DMS 273 treated with DMSO at 0.1 percent for 48 hours (cell line): ENCODE data around the gene TNFRSF14.
"Not testable (repeated sequence)": the region's sequence is repeated elsewhere in the genome, so short reads cannot be mapped to it uniquely, and the experiment has no call there.

Experiments
- DNase-seq: peaks from one replicate; lab custom pipeline; 2025; lab: John Stamatoyannopoulos, UW

TNFRSF14 gene

GRCh38 chr1:2554621-2555387, 1.4 kb upstream of the TNFRSF14 start:
- DNase-seq, result no peak

GRCh38 chr1:2555634-2556276, 416 bp upstream of the TNFRSF14 start:
- DNase-seq, result no peak

GRCh38 chr1:2556678-2557481, 709 bp downstream of the TNFRSF14 start:
- no peak for DNase-seq

GRCh38 chr1:2557482-2558400, 1.6 kb downstream of the TNFRSF14 start:
- no peak for DNase-seq

- no peak for DNase-seq
Observed at GRCh38 chr1:2558420-2558819, 2.2 kb downstream of the TNFRSF14 start.

GRCh38 chr1:2558861-2559260, 2.7 kb downstream of the TNFRSF14 start:
- DNase-seq, result no peak

- DNase-seq, result no peak
Observed at GRCh38 chr1:2559509-2560298, 3.5 kb downstream of the TNFRSF14 start.

- no peak for DNase-seq
Observed at GRCh38 chr1:2560299-2561073, 4.3 kb downstream of the TNFRSF14 start.

GRCh38 chr1:2561446-2561845, 5.3 kb downstream of the TNFRSF14 start:
- DNase-seq, result no peak

GRCh38 chr1:2561898-2562895, 6.0 kb downstream of the TNFRSF14 start:
- DNase-seq, result no peak

- DNase-seq, result no peak
Observed at GRCh38 chr1:2563205-2563604, 7.0 kb downstream of the TNFRSF14 start.

GRCh38 chr1:2564006-2564814, 8.0 kb downstream of the TNFRSF14 start:
- DNase-seq, result no peak

- no peak for DNase-seq
Observed at GRCh38 chr1:2564815-2565374, 8.7 kb downstream of the TNFRSF14 start.

- DNase-seq, result no peak
Observed at GRCh38 chr1:2566101-2567045, 10.2 kb downstream of the TNFRSF14 start.

GRCh38 chr1:2567083-2567679, 11.0 kb downstream of the TNFRSF14 start:
- DNase-seq, result no peak

GRCh38 chr1:2568187-2568816, 12.1 kb downstream of the TNFRSF14 start:
- DNase-seq, result not testable (repeated sequence)
